NCI-H146 treated with DMSO at 0.1 percent for 48 hours (cell line): ENCODE measurements around the gene ELOVL5.
"Not testable (repeated sequence)": the region's sequence is repeated elsewhere in the genome, so short reads cannot be mapped to it uniquely, and the experiment has no call there.

Experiments
- DNase-seq: peaks from one replicate; lab custom pipeline; 2025; ENCODE audit not compliant: unreplicated experiment; lab: John Stamatoyannopoulos, UW

Gene ELOVL5

DNA sequence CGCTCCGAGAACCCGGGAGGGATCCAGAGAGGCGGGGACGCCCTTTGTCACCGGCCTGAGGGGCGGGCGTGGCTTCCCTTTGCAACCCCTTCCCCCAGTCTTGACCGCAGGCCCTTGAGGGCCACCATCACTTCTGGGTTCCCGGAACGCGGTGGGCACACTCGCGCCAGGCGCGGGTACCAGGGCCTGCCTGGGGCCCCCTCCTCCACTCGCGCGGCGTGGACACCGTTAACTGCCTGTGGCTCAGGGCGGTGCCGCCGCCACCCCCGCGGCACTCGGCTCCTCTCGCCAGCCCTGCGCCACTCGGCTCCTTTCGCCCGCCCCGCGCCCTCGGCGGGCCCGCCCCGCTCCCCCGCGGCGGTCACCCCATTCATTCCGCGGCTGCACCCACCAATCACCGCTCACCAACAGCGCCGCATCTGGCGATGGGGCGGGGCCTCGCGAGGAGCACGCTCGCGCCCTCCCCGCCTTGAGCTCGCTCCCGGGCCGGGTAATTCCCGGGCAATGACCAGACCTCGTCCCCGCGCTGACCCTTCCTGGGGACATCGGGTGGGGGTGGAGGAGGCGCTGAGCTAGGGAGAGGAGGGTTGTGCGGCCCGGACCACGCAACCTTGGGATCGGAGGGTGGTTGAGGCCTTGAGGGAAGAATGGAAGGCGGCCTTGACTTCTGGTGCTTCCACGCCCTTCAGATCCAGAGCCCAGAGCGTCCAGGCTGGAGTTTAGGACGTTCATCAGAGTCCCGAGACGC, 10.5 kb upstream of the ELOVL5 start:
- peak; percentile 93 for DNase-seq

DNA sequence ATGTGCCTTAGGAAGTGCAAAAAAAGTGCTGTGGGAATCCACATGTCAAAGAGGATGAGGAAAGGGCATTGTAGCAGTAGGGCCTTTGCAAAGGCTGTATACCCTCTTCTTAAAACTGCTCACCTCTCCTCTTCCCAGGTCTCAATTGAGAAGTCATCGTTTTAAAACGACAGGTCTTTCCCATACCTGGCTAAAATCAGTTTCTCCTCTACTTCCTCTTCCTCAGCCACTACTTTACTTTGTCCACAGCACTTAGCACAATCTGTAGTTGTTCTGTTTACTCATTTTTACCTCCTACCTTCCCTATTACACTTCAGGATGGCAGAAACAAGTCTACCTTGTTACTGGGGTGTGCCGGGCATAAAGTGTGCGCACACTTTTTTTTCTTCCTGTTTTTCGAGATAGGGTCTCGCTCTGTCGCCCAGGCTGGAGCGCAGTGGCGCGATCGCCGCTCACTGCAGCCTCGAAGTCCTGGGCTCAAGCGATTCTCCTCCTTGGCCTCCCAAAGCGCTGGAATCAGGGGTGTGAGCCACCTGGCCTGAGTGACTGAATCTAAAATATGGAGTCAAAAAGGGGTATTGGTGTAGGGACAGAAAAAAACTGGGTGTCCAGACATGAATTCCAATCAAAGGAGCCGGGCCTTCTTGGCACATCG, 9.8 kb upstream of the ELOVL5 start:
- DNase-seq = peak; percentile 59

DNA sequence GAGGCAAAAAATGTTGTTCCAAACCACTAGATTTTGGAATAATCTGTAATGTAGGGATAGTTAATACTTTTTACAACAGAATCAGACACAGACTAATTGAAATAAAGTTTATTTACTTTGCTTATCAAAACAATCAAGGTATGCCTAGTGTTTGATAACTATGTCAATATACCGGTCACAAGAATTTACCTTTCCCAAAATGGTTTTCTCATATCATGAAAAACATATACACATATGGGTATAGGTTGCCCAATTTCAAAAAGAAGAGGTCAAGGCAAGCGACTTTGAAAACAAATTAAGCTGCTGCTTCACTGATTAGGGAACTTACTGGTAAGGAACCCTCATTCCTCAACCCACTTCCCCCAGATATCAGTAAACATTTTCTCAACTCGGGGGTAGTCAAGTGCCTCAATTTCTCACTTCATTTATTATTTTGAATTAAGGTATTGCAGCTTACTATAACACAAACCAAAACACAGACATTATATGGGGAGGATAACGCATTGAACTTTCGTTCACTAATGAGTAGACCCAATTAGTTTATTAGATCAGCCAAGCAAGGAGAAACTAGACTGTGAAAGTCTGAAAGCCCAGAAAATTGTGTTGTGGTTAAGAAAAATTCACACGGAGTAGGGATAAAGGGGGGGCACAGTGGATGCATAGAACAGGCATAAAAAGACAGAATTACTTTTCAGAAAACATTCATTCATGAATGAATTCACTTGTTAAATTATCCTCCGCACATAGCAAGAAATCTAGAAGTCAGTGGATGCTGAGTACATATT, 9.0 kb upstream of the ELOVL5 start:
- no peak for DNase-seq

DNA sequence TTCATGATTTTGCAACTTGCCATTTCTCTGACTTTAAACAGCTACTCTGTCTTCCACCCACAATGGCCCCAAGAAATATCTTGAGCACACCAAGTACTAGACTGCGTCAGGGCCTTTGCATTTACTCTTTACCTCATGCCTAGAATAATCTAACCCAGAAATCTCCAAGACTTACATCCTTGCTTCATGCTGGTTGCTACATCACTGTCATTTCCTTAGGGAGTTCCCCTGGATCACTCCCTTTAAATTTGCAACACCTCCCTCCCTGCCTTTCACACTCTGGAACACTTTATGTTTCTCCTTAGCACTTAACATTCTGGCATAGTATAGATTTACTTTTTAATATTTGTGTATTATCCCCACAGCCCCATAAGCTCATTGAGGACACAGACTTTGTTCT, 4.9 kb upstream of the ELOVL5 start:
- no peak for DNase-seq

DNA sequence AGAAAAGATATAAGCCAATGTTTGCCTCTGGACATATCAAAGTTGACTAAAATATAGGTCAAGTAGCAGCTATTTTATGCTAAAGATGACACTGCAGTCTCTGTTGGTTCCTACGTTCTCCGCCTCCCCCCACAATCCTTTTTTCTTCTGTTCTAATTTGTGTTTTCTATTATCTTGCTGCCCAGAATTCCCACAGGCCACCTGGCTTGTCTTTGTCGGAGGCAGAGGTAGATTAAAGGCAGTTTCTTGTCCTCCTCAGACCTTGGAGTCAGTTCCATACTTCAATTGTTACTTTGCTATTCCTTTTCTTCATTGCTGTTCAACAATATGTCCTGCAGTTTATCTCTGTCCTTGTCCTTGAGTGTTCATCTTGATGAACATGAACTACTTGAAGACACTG, 3.6 kb upstream of the ELOVL5 start:
- DNase-seq = no peak

DNA sequence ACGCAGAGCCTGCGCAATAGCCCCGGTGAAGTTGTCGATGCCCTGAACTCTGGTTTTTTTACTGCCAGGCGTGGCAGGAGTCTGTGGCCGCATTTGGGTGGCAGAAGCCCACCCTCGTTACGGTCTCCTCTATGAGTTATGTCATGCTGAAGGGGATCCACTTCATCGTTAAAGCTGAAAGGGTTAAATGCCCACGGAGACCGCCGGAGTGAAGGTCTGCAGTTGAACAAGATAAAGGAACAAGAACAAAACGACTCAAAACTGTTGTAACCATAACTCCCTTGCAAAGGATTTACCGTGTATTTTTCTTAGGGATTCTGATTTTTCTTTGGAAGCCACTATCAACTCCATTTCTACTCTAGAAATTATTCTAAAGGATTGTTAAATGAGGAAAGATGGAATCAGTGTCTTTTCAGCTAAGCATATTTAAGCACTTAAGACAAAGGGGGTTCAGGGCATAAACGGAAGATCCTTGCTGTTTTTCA, 501 bp upstream of the ELOVL5 start:
- no peak for DNase-seq

DNA sequence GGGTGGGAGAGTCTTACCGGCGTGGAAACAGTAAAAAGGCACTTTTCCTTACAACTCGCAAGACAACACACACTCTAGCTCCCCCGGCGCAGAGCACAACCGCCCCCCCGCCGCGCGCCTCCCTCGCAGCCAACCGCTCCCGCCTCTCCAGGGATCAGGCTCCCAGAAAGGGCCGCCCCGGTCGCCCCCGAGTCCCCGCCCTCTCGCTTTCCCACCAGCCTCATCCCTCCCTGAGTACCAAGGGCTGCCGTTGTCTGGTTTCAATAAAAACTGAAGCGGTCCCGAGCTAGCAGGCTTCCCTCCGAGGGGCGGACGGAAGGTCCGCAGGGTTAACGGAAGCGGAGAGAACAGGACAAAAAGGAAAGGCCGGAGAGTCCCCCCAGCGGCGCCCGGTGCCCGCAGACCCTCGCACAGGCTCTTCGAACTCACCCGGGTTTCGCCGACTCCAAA, 804 bp downstream of the ELOVL5 start:
- peak; percentile 55 for DNase-seq

DNA sequence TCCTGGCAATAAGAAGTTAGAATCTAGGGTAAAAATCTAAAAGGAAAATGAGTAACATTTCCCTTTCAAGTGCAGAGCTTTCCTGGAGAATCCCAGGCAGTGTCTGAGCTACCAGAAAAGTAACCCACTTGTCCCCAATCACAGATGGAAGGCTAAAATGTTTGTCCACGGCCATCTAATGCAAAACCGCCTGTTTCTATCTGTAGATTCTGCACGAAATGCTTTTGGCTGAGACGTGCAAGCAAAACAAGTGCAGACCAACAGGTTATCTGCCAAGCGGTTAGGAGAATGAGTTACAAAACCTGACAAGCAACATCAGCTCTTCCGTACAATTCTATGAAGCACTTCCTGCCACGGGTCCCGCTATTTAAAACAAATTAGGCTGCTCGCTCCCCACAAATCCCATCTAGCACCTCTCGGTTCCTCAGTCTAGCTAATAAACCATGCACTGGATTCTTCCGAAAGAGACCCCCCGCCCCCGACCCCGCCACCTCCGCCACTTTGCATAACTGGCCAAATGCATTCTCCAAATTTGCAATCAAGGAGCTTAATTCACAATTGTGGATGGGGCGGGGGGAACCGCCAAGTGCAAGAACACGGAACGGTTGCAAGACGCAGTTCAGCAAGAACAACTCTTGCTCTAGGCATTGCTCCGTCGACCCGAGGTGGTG, 1.4 kb downstream of the ELOVL5 start:
- peak; percentile 19 for DNase-seq

DNA sequence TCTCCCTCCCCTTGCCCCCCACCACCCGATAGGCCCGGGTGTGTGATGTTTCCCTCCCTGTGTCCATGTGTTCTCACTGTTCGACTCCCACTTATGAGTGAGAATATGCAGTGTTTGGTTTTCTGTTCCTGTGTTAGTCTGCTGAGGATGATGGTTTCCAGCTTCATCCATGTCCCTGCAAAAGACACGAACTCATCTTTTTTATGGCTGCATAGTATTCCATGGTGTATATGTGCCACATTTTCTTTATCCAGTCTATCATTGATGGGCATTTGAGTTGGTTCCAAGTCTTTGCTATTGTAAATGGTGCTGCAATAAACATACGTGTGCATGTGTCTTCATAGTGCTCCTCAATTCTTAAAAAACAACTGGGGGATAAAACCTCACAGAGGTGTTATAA, 2.7 kb downstream of the ELOVL5 start:
- not testable (repeated sequence) for DNase-seq

DNA sequence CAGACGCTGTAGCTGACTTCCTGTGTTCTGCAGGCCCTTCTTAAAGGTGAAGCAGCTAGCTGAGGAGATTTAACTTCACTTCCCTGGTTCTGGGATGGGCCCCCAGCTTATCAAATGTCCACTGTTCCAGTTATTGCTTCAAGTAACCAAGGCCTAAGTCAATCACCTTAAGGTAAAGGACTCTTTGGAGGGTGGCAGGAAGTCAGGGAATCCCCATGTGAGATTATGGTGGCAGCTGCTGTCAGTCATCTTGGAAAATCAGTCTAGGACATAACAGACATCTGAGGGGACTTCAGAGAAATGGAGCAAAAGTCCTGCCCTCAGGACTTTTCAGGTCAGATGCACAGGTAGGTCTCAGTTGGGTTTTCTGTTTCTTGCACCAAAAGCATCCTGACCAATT, 3.8 kb downstream of the ELOVL5 start:
- DNase-seq = no peak

DNA sequence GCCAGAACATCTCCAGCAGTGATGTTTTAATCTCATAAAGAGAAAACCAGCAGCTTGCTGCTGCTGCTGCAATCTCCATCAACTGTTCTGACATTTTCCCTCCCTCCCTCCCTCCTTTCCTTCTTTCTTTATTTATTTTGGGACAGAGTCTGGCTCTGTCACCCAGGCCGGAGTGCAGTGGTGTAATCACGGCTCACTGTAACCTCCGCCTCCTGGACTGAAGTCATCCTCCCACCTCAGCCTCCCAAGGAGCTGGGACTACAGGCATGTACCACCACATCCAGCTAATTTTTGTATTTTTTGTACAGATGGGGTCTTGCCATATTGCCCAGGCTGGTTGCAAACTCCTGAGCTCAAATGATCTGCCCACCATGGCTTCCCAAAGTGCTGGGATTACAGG, 5.7 kb downstream of the ELOVL5 start:
- DNase-seq = no peak

DNA sequence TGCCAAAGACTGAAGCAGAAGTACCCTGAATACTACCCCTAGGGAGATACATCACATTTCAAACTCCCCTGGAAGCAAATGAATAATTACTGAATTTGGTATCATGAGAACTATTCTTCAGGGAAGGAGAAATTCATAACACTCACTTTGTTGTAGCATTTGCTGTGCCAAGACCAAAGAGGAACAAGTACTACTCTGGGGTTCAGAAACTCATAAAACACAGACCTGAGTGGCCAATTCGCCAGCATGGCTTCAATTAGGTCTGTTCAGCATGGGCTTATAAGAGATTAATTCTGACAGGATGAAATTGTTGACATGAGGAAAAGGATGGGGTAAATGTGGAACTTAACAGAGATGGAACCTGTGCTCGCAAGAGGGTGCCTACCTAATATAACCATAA, 6.5 kb downstream of the ELOVL5 start:
- DNase-seq = no peak

DNA sequence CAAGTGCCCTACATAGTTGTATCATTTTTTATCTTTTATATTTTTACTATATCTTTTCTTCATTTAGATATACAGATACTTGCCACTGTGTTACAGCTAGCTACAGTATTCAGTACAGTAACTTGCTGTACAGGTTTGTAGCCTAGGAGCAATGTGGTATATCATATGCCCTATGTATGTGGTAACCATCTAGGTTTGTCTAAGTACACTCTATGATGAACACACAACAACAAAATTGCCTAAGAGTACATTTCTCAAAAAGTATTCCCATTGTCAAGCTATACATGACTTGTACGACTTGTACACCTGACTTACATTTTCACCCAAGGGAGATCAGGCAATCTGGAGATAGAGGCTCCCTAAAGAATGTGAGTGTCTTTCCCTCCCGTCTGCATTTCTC, 8.2 kb downstream of the ELOVL5 start:
- no peak for DNase-seq

DNA sequence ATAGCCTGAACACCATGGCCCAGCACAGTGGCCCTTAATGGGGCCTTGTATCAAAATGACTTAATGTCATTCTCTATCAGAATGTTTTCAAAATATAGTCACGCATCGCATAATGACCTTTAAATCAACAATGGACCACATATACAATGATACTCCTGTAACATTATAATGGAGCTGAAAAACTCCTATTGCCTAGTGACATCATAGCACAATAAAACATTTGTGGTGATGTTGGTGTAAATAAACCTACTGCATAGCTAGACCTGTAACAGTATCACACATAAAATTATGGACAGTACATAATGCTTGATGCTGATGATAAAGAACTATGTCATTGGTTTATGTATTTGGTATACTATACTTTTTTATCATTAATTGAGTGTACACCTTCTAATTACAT, 9.3 kb downstream of the ELOVL5 start:
- DNase-seq = no peak

DNA sequence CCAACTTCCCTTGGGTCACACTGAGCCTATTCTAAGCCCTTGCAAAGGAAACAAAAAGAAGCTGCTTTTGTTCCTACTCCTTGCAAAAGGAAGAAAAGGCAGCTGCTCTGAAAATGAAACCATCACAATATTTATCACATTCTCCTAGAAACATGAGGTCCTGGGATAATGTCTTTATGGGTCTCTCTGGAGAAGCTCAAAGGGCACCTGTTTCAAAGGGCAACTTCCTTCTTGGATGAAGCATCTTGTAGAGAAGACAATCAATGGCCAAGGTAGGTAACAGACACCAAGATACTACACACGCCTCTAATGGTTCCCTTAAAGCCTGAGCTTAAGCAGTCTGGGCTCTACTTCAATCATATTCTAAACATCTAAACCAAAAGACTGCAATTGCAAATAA, 10.4 kb downstream of the ELOVL5 start:
- DNase-seq = no peak

DNA sequence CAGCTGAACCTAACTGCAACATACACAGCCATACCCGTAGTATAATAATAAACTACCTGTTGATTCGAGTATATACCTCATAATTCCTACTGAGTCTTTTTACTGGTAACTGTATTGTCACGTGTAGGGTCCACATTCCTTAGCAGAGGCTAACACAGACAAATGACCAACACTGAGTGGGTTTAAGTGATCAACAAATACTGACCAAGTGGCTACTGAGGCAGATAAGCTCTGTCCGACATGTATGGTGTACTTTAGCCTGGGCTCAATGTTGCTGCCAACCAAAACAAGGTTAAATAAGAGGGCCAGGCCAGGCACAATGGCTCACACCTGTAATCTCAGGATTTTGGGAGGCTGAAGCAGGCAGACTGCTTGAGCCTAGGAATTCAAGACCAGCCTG, 12.7 kb downstream of the ELOVL5 start:
- DNase-seq = no peak

DNA sequence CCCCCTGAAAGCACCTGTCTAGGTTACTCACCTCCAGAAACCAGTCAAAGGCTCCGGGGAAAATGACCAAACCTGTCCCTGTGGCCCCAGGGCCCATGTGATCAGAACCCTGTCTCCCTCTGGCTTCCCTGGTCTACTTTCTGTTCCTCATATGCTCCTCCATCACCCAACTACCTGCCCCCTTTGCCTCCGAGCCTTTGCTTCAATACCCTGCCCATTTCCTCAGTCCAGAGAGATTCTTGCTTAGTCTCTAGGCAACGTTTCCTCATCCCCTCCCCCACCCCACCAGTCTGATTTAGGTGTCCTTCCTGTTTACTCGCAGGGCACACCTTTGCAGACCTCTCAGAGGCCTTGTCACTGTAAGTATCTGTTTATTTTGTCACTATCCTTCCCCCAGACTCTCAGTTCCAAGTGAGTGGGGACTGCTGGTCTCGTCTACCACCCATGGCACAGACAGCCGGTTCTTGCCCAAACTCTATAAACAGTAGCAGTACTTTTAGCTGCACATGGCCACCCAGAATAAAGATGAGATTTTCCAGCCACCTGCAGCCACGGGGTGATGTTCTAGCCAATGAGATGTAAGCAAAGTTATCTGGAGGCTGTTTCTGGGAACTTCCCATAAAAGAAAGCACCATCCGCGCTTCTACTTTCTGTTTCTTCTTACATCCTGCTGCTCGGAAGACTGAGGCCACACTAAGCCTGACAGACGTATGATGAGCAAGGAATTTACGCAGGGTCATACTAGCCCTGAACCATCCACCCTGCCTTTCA, 13.3 kb downstream of the ELOVL5 start:
- DNase-seq = no peak

DNA sequence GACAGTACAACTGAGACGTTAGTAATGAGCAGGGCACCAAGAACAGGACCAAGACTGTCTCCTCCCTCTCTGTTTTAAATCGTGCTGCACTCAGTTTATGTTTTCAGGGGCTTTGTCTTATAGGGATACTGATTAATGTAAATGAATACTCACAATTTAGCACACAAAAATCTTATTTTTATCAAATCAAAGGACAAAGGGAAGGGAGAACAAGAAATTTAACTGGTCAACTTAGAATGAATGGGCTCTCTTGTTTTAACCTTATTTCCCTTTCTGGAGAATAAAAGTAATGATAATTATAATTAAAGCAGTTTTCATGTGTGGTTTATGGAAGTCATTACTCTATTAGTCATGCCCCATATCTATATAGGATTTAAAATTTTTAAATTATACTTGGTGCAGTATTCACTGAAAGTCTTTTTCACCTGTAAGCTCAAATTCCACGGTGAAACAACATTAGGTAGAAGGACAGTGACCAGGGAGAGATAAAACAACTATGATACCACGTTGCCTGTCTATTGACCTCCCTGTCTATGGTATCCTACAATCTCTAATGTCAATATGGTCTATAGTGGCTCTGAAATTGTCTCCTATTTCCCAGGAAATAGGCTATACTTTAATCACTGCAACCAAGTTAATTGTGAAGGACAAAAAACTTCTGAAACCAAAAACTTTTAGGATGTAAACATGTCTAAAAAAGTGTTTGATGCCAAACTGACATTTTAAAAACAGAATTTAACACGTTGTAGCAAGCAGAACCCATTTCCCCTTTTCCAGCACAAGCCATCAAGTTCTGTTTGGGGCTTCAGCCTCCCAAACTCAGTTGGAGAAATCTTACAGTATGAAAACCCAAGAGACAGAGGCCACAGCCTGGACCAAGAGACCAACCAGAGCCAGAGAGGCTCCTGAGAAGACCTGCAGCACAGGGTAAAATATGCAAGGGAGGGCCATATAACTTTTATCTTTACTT, 15.0 kb downstream of the ELOVL5 start:
- DNase-seq = no peak

DNA sequence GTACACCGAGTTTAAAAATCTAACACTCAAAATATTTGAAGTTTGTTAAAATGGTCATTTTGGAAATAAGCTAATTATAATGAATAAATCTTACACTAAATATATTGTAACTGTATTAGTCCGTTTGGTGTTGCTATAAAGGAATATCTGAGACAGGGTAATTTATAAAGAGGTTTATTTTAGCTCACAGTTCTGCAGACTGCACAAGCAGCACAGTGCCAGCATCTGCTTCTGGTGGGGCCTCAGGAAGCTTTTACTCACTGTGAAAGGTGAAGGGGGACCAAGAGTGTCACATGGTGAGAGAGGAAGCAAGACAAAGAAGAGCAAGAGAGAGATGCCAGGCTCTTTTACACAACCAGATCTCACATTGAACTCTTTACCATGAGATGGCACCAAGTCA, 17.1 kb downstream of the ELOVL5 start:
- no peak for DNase-seq
